GM11168 (cell line): ENCODE measurements around the gene DSCAML1.

Experiments used
- in situ Hi-C: fragments of 300-500 bp; cut with MboI; formaldehyde crosslinking; loops from one replicate; pipeline ENCODE4 v1.12.0; 2022; ENCODE audit warnings: low sequenced_read_pairs; ENCODE audit not compliant: unreplicated experiment

Gene DSCAML1

DNA sequence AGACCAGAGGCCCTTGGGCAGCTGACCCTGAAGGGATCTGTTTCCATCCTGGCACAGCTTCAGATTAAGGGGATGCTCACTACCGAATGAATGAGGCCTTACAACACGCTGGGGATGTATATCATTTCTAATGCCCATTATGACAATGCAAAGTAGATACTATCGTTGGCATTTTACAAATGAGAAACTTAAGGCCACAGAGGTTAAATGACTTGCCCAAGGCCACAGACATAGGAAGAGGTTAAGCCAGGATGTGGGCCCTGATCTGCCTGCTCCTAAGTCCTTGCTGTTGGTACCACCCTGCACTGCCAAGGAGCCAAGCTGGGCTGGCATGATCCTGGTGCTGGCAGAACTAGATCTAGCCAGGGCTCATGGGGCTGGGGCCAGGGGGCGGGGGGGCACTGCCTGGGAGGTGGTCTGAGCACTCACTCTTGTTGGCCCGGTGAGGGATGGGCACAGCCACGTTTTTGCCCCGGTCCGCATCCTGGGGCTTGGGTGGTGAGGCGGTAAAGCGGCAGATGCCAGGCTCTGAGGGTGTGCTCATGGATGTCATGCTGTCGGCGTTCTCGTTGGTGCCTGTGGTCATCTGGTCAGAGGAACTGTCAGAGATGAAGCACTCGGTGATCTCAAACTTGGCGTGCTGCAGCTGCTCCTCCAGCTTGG is 366.6 kb downstream of the DSCAML1 start:
- in situ Hi-C loops: no loop called here

GRCh38 chr11:117428856-117429229 is 368.2 kb downstream of the DSCAML1 start:
- in situ Hi-C loops: loop anchor here (10.0 kb wide), 1 partner anchor 196 kb away; no protein-coding TSS in a partner anchor

GRCh38 chr11:117428186-117428855 is 368.7 kb downstream of the DSCAML1 start:
- in situ Hi-C loops: loop anchor here (10.0 kb wide), 1 partner anchor 196 kb away; no protein-coding TSS in a partner anchor

GRCh38 chr11:117427356-117427874 is 369.6 kb downstream of the DSCAML1 start:
- in situ Hi-C loops: loop anchor here (10.0 kb wide), 1 partner anchor 197 kb away; no protein-coding TSS in a partner anchor

GRCh38 chr11:117426941-117427340 is 370.1 kb downstream of the DSCAML1 start:
- in situ Hi-C loops: loop anchor here (10.0 kb wide), 1 partner anchor 198 kb away; no protein-coding TSS in a partner anchor

GRCh38 chr11:117426297-117426685 is 370.7 kb downstream of the DSCAML1 start:
- in situ Hi-C loops: loop anchor here (10.0 kb wide), 1 partner anchor 199 kb away; no protein-coding TSS in a partner anchor

GRCh38 chr11:117425679-117426296 is 371.2 kb downstream of the DSCAML1 start:
- in situ Hi-C loops: loop anchor here (10.0 kb wide), 1 partner anchor 199 kb away; no protein-coding TSS in a partner anchor

- in situ Hi-C loops: loop anchor here (10.0 to 25.0 kb wide), 2 partner anchors 200 to 638 kb away; no protein-coding TSS in a partner anchor
Observed at GRCh38 chr11:117424781-117425180, 372.2 kb downstream of the DSCAML1 start.

GRCh38 chr11:117423046-117423575 is 373.9 kb downstream of the DSCAML1 start:
- in situ Hi-C loops: loop anchor here (10.0 to 25.0 kb wide), 2 partner anchors 202 to 639 kb away; no protein-coding TSS in a partner anchor

DNA sequence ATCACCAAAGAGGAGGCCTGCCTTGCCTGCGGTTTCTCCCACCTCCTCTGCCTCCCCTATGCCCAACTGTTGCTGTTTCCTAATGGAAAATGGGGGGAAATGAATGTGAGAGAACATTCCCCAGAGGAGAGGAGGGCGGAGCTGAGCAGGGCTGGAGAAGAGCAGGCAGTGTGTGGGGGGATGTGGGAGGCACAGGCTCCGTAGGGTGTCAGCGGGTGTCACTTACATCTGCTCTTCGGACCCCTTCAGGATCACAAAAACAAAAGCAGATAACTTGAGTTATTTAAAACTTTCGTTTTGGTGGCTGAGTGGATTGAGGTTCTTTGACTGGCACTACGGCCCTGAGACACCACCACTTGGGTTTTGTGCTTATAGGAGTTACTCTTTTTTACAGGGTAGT is 375.5 kb downstream of the DSCAML1 start:
- in situ Hi-C loops: loop anchor here (10.0 to 25.0 kb wide), 2 partner anchors 203 to 641 kb away; no protein-coding TSS in a partner anchor

GRCh38 chr11:117421041-117421440 is 376.0 kb downstream of the DSCAML1 start:
- in situ Hi-C loops: loop anchor here (10.0 to 25.0 kb wide), 2 partner anchors 204 to 641 kb away; no protein-coding TSS in a partner anchor

- in situ Hi-C loops: loop anchor here (10.0 to 25.0 kb wide), 2 partner anchors 204 to 642 kb away; no protein-coding TSS in a partner anchor
Observed at GRCh38 chr11:117420598-117420997, 376.4 kb downstream of the DSCAML1 start.

GRCh38 chr11:117420143-117420485 is 376.9 kb downstream of the DSCAML1 start:
- in situ Hi-C loops: loop anchor here (10.0 to 25.0 kb wide), 2 partner anchors 205 to 642 kb away; no protein-coding TSS in a partner anchor

DNA sequence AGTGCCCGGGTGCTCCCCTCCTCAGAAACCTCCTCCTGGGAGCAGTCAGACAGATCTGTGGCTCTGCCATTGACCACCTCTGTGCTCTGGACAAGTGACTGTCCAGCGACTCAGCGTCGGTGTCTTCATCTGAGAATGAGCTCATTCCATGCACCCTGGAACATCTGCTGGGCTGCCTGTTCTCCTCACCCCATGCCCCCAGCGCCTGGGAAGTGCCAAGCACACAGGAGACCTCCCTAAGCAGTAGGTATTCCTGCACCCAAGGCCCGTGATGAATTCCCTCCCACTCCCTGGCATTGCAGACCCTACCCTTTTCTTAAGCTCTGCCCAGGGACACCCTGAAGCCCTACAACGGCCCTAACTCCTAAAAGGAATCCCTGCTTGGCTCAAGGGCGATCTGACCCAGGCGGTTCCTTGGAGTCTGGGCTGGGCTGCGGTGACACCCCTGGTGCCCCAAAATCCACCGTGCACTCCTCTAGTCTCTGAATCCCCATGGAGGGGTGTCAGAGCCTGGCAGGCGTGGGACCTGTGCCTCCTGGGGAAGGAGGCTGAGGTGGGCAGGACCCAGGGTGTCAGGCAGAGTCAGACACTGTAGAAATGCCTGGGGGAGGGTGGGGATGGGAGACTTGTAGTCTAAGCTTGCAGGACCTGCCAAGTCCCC is 377.4 kb downstream of the DSCAML1 start:
- in situ Hi-C loops: loop anchor here (10.0 to 25.0 kb wide), 2 partner anchors 205 to 643 kb away; no protein-coding TSS in a partner anchor

DNA sequence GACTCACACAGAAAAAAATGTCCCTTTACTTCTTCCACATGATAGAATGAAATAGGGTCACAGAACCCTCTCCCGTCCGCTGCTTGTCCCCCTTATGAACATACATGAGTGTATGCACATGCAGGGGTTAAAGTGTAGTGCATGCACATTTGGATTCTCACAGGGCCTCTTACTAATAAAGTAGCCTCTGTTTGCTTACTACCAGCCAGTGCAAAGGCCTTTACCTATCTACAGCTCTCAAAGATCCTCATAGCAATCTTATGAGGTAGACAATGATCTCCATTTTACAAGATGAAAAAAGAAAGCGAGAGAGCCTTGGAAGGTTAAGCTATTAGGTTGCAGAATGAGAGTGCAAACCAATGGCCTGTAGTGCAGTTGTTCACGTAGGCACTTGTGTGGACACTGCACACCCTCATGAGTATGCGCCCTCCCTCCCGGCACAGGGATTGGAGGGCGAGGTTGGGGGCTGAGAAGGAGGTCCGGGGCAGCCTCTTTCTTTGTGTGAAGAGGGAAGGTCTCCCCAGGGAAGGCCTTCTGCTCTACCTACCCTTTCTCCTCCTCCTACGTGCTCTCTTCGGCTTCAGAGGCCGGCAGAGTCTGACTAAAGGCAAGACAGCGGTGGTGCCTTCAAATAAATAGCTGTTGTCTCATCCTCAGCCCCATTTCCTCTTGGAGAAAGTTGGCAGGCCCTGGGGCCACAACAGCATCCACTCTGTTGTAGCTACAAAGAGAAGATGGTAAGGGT is 378.1 kb downstream of the DSCAML1 start:
- in situ Hi-C loops: loop anchor here (25.0 kb wide), 1 partner anchor 643 kb away; no protein-coding TSS in a partner anchor

DNA sequence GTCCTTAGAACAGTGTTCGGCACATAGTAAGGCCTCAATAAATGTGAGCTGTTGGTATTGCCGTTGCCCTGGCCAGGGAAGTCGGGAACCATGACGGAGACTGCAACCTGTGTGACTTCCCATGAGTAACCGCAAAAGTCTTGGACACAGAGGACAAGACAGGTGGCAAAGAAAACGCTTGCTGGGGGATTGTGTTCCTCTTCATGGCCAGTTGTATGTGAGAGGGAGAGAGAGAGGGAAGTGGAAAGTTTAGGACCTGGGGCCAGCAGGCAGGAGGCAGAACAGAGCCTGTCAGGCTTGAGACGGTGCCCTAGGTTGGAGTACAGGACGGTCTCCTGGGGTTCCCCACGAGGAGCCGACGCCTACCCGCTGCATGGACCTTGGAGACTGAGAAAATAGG is 379.2 kb downstream of the DSCAML1 start:
- in situ Hi-C loops: loop anchor here (25.0 kb wide), 1 partner anchor 644 kb away; no protein-coding TSS in a partner anchor

GRCh38 chr11:117417342-117417741 is 379.7 kb downstream of the DSCAML1 start:
- in situ Hi-C loops: loop anchor here (25.0 kb wide), 1 partner anchor 645 kb away; no protein-coding TSS in a partner anchor

GRCh38 chr11:117415358-117415896 is 381.6 kb downstream of the DSCAML1 start:
- in situ Hi-C loops: loop anchor here (25.0 kb wide), 1 partner anchor 647 kb away; no protein-coding TSS in a partner anchor
